NCI-H82 treated with DMSO at 0.1 percent for 48 hours (cell line): ENCODE data around the gene RSU1.
"Not testable (repeated sequence)": the region's sequence is repeated elsewhere in the genome, so short reads cannot be mapped to it uniquely, and the experiment has no call there.

Experiments used
- DNase-seq: peaks from one replicate; lab custom pipeline; 2025; ENCODE audit not compliant: unreplicated experiment; lab: John Stamatoyannopoulos, UW

The RSU1 gene

DNA sequence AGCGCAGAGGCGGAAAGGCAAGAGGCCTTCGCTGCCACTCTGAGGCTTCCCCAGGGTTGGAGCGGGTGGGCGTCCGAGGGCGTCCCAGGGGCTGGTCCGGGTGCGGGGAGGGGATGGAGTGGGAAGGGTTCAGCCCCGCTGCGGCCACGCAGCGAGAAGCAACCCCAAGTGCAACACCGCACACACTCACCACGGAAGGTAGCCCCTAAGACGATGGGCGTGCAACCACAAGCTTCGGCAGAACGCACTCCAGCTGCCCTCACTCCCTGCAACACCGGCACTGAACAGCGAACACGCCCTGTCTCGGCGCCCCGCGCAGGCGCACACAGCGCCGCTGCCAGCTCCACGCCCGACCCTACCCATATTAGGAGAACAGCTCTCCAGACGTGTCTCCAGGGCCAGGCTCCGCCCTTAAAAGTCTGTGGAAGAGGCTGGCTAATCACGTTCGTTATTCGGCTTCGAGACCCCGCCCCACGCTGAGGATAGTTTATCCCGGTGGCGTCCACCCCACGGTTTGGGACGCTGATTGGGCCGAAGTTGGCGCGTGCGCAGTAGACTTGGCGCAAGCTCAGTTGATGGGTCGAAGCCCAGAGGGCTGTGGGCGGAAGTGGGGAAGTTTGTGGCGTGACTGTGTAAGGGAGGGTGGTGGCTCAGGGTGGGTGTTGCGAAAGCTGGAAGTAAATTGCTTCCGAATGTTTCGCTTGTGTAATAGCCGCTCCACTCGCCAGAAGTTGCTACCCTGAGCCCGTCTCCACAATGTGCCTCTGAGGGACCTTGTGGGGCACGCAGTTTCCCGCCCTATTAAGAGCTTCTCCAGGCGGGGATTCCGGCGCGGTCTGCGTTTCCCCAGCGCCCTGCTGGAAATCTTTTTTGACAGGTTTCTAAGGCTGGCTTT is at the start of gene RSU1:
Gene RSU1, minus strand, starts transcription at position 300 of the 895 bp plus-strand sequence. CDS start 343 bp downstream, outside the sequence.
- peak; percentile 98 for DNase-seq

DNA sequence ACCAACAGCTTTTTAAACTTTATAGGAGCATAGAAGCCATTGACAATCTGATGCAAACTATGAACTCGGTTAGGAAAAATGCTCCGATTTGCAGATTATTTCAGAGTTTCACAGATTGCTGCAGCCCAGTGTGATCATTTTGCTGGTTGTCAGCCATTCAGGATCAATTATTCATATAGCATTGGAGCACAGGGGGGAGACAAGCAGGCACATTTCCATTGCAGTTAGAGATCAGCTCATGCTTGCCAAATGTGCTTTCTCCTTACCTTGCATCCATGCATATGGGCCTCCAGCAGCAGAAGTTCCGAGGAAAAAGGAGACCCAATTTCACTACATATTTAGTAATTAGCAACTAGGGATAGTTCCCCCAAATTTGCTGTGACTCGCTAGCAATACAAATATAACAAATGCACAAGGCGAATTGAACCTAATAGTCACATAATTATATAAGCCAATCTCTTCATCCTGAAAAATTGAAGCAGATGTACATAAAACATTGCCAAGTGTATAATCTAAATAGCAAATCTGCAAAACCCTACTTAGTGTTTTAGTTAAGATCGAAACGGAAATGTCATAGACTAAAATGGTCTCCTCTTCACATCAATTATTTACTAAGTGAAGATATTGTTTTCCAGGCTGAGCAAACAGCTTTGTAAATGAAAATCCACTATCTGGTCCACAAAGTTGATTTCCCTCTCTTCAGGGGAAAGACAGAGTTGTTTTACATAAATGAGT is 49.5 kb upstream of the RSU1 start:
- DNase-seq = no peak

DNA sequence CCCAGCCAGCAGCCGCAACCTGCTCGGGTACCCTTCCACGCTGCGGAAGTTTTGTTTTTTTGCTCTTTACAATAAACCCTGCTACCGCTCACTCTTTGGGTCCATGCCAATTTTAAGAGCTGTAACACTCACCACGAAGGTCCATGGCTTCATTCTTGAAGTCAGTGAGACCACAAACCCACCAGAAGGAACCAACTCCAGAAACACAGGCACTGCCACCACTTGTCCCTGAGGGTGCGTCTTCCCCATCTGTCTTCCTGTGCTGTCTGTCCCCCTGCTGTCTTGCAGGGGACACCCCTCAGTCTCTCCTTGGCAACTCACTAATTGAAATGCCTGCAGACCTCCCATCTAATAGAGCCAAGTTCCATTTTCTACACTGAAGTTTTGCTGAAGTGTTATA is 48.5 kb upstream of the RSU1 start:
- DNase-seq = no peak

DNA sequence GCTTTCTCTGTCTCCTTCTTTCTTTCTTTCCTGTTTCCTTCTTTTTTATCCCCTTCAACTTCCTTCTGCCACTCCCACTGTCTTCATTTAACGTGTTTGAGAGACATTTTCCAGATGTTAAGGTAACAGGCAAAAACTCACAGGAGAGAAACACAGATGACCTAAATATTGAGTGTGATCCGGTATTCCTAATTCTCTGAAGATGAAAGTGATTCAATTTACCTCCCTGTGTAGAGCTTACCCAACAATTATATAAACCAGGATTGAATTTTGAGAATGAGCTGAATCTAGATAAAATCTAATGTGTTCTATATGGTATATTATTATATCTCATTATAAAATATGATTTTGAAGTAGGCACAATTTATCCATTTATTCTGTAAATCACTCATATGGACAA is 46.5 kb upstream of the RSU1 start:
- no peak for DNase-seq

DNA sequence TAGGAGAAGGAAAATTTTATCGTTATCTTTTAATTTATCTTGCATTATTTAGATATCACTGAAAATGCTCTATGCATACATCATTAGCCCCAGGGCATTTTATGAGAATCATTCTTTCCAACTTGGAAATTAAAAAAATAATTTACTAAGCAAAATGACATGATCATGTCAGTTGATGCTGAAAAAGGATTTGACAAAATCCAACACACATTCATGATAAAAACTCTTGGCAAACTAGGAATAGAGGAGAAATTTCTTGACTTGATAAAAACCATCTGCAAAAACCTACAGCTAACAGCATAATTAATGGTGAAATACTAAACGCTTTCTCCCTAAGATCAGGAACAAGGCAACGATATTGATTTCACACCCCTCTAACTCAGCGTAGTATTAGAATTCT is 40.2 kb upstream of the RSU1 start:
- DNase-seq = no peak

GRCh38 chr10:16856567-16856966 is 39.3 kb upstream of the RSU1 start:
- DNase-seq = no peak

GRCh38 chr10:16856092-16856491 is 38.9 kb upstream of the RSU1 start:
- DNase-seq = no peak

GRCh38 chr10:16854623-16855022 is 37.4 kb upstream of the RSU1 start:
- DNase-seq = no peak

DNA sequence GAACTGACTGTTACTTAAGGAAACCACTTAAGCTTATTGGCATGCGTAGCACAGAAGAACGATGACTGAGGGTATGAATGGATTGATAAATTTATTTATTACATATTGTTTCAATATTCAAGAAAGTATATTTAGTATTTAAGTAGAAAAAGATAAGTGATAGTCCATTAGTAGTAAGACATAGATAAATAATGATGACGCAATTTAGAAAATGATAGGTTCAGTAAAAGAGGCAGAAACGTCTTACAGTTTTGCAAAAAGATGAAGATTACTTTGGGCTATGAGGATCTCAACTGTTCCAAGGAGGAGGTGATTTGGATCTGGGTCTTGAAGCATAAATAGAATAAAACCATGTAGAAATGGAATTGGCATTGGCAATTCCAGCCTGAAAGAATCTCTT is 36.6 kb upstream of the RSU1 start:
- DNase-seq = no peak

- peak; percentile 4 for DNase-seq
Measured at GRCh38 chr10:16853201-16853600, 36.0 kb upstream of the RSU1 start.

DNA sequence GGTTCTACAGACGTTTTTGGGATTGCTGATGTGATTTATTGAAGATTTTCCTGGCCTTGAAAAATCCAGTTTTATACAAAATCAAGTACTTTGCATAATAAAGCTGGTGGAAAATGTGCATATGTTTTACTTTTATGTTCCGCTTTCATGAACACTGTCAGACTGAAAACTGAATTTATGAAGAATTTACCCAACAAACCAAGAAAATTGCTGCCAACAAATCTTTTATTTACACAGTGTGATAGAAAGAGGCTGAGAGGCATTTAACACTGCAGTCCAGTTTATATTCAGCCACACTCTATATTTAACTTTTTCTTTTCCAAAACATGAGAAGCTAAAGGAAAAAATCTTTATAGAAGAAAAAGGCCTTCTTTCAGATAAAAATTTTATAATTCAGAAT is 35.4 kb upstream of the RSU1 start:
- no peak for DNase-seq

GRCh38 chr10:16848562-16849154 is 31.4 kb upstream of the RSU1 start:
- no peak for DNase-seq

DNA sequence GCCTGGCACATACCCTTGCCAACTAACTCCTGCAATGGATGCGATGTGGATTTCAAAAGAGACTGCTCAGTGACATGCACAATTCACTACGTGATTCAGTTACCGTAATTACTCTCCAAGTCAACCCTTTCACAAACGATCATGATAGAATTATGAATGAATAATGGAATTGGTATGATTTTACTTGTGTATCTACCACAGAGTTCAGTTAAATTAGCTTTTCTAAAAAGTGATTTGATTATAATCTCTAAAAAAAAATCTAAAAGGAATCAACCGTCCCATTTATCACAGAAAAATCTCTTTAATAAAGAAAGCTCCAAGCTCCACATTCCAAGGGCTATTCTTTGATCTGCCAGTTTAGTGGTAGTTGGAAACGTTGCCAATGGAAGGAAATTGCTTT is 30.4 kb upstream of the RSU1 start:
- DNase-seq = no peak

DNA sequence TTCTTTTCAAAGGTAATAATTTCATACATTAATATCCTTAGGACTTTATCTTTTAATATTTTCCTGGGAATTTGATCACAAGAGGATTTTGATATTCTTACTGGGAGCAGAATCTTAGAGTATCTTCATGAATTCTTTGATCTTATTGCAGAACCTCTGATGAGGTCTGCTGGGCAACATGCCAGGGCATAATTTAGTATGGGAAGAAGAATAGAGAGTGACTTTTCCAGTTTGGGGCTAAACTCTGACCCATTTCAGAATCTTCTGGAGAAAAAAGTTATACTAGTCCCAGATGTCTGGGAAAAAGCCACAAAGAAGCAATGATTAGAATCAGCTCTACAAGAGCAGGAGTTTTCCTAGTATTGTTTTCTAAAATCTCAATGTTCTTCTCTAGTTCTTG is 28.0 kb upstream of the RSU1 start:
- no peak for DNase-seq

DNA sequence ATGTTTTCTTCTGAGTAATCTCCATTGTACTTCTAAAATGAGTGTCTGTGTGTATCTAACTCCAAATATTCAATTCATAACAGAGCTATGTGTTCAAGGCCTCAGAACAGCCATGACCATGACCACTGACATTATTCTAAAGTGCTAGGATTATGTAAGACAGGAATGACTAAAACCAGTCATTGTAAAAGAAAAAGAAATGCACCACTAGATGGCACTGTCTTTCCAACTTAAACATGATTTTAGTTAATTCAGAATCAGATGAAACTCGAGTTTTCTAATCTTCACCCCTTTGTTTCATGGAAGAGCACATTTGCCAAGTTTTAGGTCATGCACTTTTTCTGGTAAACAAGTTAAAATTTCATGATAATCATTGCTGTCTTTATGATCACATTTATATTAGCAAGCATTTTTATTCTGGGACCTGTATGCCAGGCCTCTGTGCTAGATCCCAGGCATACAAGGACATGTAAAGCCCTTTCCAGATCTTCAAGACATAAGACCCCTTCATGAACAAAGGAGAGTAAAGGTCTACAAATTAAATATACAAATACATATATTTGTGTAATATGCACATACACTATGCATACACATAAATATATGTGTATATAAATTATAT is 26.1 kb upstream of the RSU1 start:
- DNase-seq = peak; percentile 1

- DNase-seq = no peak
Measured at GRCh38 chr10:16835228-16835627, 18.0 kb upstream of the RSU1 start.

GRCh38 chr10:16832351-16833080 is 15.3 kb upstream of the RSU1 start:
- DNase-seq = no peak

DNA sequence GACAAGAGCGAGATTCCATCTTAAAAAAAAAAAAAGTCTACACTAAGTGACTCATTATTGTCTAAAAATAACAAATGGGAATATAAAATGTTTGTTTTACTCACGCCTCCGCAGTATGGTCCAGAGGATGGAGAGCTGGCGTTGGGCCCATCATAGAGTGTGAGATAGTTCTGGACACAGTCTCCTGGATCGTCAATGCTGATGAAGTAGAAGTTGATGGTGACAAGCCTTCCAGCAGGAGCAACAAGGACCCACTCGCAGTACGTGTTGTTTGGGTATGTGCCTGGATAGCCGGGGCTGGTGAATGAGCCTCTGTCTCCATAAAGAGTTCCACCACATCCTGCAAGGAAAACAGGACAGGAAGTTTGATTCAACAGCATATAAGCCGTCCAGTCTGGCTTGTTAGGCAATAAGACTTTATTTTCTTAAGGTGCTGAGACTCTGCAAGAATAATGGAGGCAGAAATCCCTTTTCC is 11.5 kb upstream of the RSU1 start:
- no peak for DNase-seq

DNA sequence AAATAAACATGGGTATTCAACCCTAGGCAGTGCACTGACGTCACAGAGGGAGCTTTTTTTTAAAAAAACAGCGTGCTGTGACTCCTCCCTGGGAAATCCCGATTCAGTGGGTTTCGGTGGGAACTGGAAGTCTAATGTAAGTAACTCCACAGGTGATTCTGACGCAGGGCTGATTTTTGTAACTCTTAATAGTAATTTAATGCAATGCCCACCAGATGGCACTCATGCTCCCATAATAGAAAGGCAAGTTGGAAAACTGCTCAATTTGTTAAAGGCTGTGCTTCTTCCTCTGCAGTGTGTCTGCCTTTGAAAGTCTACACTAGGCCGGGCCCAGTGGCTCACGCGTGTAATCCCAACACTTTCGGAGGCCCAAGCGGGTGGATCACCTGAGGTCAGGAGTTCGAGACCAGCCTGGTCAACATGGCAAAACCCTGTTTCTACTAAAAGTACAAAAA is 10.9 kb upstream of the RSU1 start:
- DNase-seq = peak; percentile 26

DNA sequence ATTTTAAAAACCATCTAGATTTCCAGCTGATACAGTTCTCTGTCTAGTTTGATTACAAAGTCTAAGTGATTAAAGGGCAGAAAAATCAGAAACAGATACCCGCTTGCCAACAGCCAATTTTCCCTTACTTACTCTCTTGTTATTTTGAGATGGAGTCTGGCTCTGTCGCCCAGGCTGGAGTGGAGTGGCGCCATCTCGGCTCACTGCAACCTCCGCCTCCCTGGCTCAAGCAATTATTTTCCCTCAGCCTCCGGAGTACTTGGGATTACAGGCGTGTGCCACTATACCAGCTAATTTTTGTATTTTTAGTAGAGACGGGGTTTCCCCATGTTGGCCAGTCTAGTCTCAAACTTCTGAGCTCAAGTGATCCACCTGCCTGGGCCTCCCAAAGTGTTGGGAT is 10.2 kb upstream of the RSU1 start:
- not testable (repeated sequence) for DNase-seq
